Measurements from ENCODE around the gene BCR.

- no peak for TF ChIP-seq CTCF (IDR thresholded peaks at IDR 0.05; ENCODE audit: low read depth, low read length, poor library complexity, severe bottlenecking)
- TF ChIP-seq EZH2phosphoT487 (IDR thresholded peaks at IDR 0.05; ENCODE audit: borderline replicate concordance, low read length): no peak
Measured at GRCh38 chr22:23251445-23252093, 71.3 kb downstream of the BCR start.

All from DOHH2 (cell line).